ENCODE measurements around the gene BHLHE41. TPM values are rescaled to one million over a fixed set of nuclear protein-coding genes. Genes with fewer than 3 reads are reported as not detected.

BHLHE41 gene
- total RNA-seq, 1 experiment from 2014 or later = 147 TPM

- ChIA-PET CTCF (interaction anchor here (0.6 to 0.9 kb wide), 3 partner anchors 402 to 971 kb away, joined by 6 to 18 read pairs (median 16); no protein-coding TSS in a partner anchor), POLR2A (interaction anchor here (0.6 to 0.9 kb wide), 6 partner anchors 21 to 736 kb away, joined by 3 to 17 read pairs (median 4); no protein-coding TSS in a partner anchor)
- peaks cover 57% of the 10 kb centered on the region for H3K4me1 ChIP-seq (ENCODE audit: control insufficient read depth, insufficient read depth, low read length)
- no peaks in the 10 kb centered on the region for H3K27me3 ChIP-seq (ENCODE audit: control insufficient read depth, insufficient read depth, low read length)
- no peaks in the 10 kb centered on the region for H3K9me3 ChIP-seq (ENCODE audit: control insufficient read depth, insufficient read depth, low read depth, low read length)
- DNase-seq (ENCODE audit: low read depth, low spot score) = no peak
- no peak for ATAC-seq
- peak overlapping the region; percentile 63 to 68 for H3K4me3 ChIP-seq (ENCODE audit: low read depth in 2 of 2, low read length in 2 of 2)
- TF ChIP-seq TCF7L2 (IDR thresholded peaks at IDR 0.05; ENCODE audit: low read depth, low read length) (no peak), POLR2AphosphoS5 (IDR thresholded peaks at IDR 0.05; ENCODE audit: low read depth, low read length) (peak; percentile 54; the same call in 1 of the 2 replicates), SIN3A (IDR thresholded peaks at IDR 0.05; ENCODE audit: borderline replicate concordance, insufficient read depth, low read depth, low read length) (0 out of 2 replicates have a peak, but pooled peaks have one; percentile 36), REST (IDR thresholded peaks at IDR 0.05; ENCODE audit: insufficient read depth in 1 of 2, low read depth in 2 of 2, low read length in 1 of 2) (no peak)
- in situ Hi-C loops (cut with HindIII; ENCODE audit: low pct_unique_long_range_greater_than_20kb, low sequenced_read_pairs) (no loop called here), intact Hi-C loops (cut with micrococcal nuclease; ENCODE audit: unreplicated experiment) (loop anchor here (5.0 kb wide), 1 partner anchor 401 kb away; no protein-coding TSS in a partner anchor)
- TSS peak; percentile 63 for BruUV-seq (replicated peaks)
- peak overlapping the region; percentile 100 for H3K27ac ChIP-seq (ENCODE audit: low read length)
- no peaks in the 10 kb centered on the region; the same call in 1 of the 2 replicates for H3K36me3 ChIP-seq (ENCODE audit: control insufficient read depth, insufficient read depth, low read length)
Measured at GRCh38 chr12:26121323-26122060, 3.3 kb downstream of the BHLHE41 start.

- Histone ChIP-seq H3K36me3 (ENCODE audit: control insufficient read depth, insufficient read depth, low read length) (no peaks in the 10 kb centered on the region; the same call in 1 of the 2 replicates), H3K4me1 (ENCODE audit: control insufficient read depth, insufficient read depth, low read length) (peaks cover 64% of the 10 kb centered on the region), H3K27me3 (ENCODE audit: control insufficient read depth, insufficient read depth, low read length) (no peaks in the 10 kb centered on the region), H3K4me3 (ENCODE audit: low read depth in 2 of 2, low read length in 2 of 2) (peak overlapping the region; percentile 63 to 68), H3K9me3 (ENCODE audit: control insufficient read depth, insufficient read depth, low read depth, low read length) (no peaks in the 10 kb centered on the region), H3K27ac (ENCODE audit: low read length) (peak overlapping the region; percentile 100)
- ChIA-PET CTCF (interaction anchor here (0.6 to 2.6 kb wide), 4 partner anchors 154 to 970 kb away, joined by 6 to 19 read pairs (median 17); no protein-coding TSS in a partner anchor), POLR2A (interaction anchor here (0.7 to 1.2 kb wide), 3 partner anchors 151 to 737 kb away, joined by 3 to 17 read pairs (median 13); no protein-coding TSS in a partner anchor)
- DNase-seq (ENCODE audit: low read depth, low spot score) (no peak), ATAC-seq (no peak)
- no TSS peak for BruUV-seq (replicated peaks)
- in situ Hi-C loops (cut with HindIII; ENCODE audit: low pct_unique_long_range_greater_than_20kb, low sequenced_read_pairs) = no loop called here
- intact Hi-C loops (cut with micrococcal nuclease; ENCODE audit: unreplicated experiment) = loop anchor here (5.0 kb wide), 1 partner anchor 402 kb away; no protein-coding TSS in a partner anchor
- TF ChIP-seq POLR2AphosphoS5 (IDR thresholded peaks at IDR 0.05; ENCODE audit: low read depth, low read length) (peak; percentile 38; the same call in 1 of the 2 replicates), CTCF (IDR thresholded peaks at IDR 0.05) (no peak)
Measured at GRCh38 chr12:26120561-26121274, 4.1 kb downstream of the BHLHE41 start.

Measured in Panc1 (cell line).